Neuronal stem cell (in vitro differentiated cells): ENCODE measurements around the gene OSBPL6.

Experiments
- DNase-seq: peaks from one replicate; pipeline ENCODE4 v3.0.0-alpha.2; 2013; ENCODE audit warnings: low spot score
- H2AFZ ChIP-seq: one replicate; pipeline ENCODE4 v1.6.1; 2013; ENCODE audit warnings: mild to moderate bottlenecking, low read length, inconsistent platforms
- H2AK5ac ChIP-seq: 2 replicates; pipeline ENCODE4 v1.6.1; 2013; ENCODE audit warnings: low read depth, mild to moderate bottlenecking, inconsistent platforms, low read length, moderate library complexity, mixed read lengths
- H2BK120ac ChIP-seq: 2 replicates; pipeline ENCODE4 v1.6.1; 2013; ENCODE audit warnings: low read depth, mild to moderate bottlenecking, inconsistent platforms, low read length, moderate library complexity, mixed read lengths
- H2BK12ac ChIP-seq: one replicate; pipeline ENCODE4 v1.6.1; 2013; ENCODE audit warnings: low read length, inconsistent platforms
- H2BK15ac ChIP-seq: 2 replicates; pipeline ENCODE4 v1.6.1; 2013; ENCODE audit warnings: mild to moderate bottlenecking, low read length, inconsistent platforms, mixed read lengths
- H2BK5ac ChIP-seq: one replicate; pipeline ENCODE4 v1.6.1; 2013; ENCODE audit warnings: inconsistent platforms, mild to moderate bottlenecking, low read length, moderate library complexity
- H3K14ac ChIP-seq: one replicate; pipeline ENCODE4 v1.6.1; 2013; ENCODE audit warnings: low read length, inconsistent platforms
- H3K18ac ChIP-seq: 2 replicates; pipeline ENCODE4 v1.6.1; 2013; ENCODE audit warnings: low read length, inconsistent platforms
- H3K23ac ChIP-seq: 2 replicates; pipeline ENCODE4 v1.6.1; 2013; ENCODE audit warnings: low read depth, mild to moderate bottlenecking, mixed read lengths, low read length, inconsistent platforms; ENCODE audit not compliant: poor library complexity
- H3K27ac ChIP-seq: replicated peaks from 3 replicates; pipeline ENCODE4 v1.5.1; 2013; ENCODE audit warnings: low read length, inconsistent platforms
- H3K27me3 ChIP-seq, 3 experiments: 2 replicates each; pipeline ENCODE4 v1.6.1; 2013; ENCODE audit warnings: low read length in 3 of 3, mild to moderate bottlenecking in 2 of 3, inconsistent platforms in 1 of 3, low read depth in 1 of 3, mixed read lengths in 1 of 3, moderate library complexity in 1 of 3; ENCODE audit not compliant: control insufficient read depth in 3 of 3, insufficient read depth in 3 of 3
- H3K36me3 ChIP-seq, 2 donors: replicated peaks in 1 of 2; 2 replicates each; pipeline ENCODE4 v1.6.1; 2013; ENCODE audit warnings: low read length in 2 of 2; ENCODE audit not compliant: control insufficient read depth in 2 of 2, insufficient read depth in 2 of 2
- H3K4ac ChIP-seq: 2 replicates; pipeline ENCODE4 v1.6.1; 2013; ENCODE audit warnings: inconsistent platforms, mild to moderate bottlenecking, low read length, moderate library complexity
- H3K4me1 ChIP-seq, 2 donors: 1 replicate in 1 of 2; 2 replicates in 1 of 2; pipeline ENCODE4 v1.6.1; 2013; ENCODE audit warnings: low read length in 2 of 2, low read depth in 1 of 2; ENCODE audit not compliant: control insufficient read depth in 2 of 2, insufficient read depth in 1 of 2
- H3K4me2 ChIP-seq: one replicate; pipeline ENCODE4 v1.6.1; 2013; ENCODE audit warnings: mild to moderate bottlenecking, low read length, inconsistent platforms; ENCODE audit not compliant: insufficient read depth, poor library complexity, severe bottlenecking
- H3K4me3 ChIP-seq, 2 donors: 2 replicates each; pipeline ENCODE4 v1.5.1; 2013; ENCODE audit warnings: low read length in 2 of 2, mild to moderate bottlenecking in 2 of 2, inconsistent platforms in 1 of 2, moderate library complexity in 1 of 2
- H3K79me1 ChIP-seq: one replicate; pipeline ENCODE4 v1.6.1; 2013; ENCODE audit warnings: low read depth, mild to moderate bottlenecking, inconsistent platforms, low read length, moderate library complexity
- H3K9ac ChIP-seq: one replicate; pipeline ENCODE4 v1.6.1; 2013; ENCODE audit warnings: mild to moderate bottlenecking, low read depth, low read length, inconsistent platforms; ENCODE audit not compliant: poor library complexity
- H3K9me3 ChIP-seq, 2 donors: replicated peaks in 1 of 2; 2 replicates each; pipeline versions ENCODE3 to v1.6.1; 2013; ENCODE audit warnings: low read length in 2 of 2, mild to moderate bottlenecking in 2 of 2, inconsistent platforms in 1 of 2, low read depth in 1 of 2, mixed read lengths in 1 of 2, moderate library complexity in 1 of 2; ENCODE audit not compliant: control insufficient read depth in 2 of 2, insufficient read depth in 1 of 2
- H4K8ac ChIP-seq: one replicate; pipeline ENCODE4 v1.6.1; 2013; ENCODE audit warnings: low read depth, mild to moderate bottlenecking, inconsistent platforms, low read length, moderate library complexity
- H4K91ac ChIP-seq: one replicate; pipeline ENCODE4 v1.6.1; 2013; ENCODE audit warnings: low read length, low read depth, mild to moderate bottlenecking, inconsistent platforms; ENCODE audit not compliant: poor library complexity
- WGBS, 2 donors: extraction: QIAGEN DNeasy Blood & Tissue Kit; methylation state at CpG; one replicate each; pipeline ENCODE4 v1.1.7; 2013; ENCODE audit warnings: missing lambda C conversion rate in 2 of 2, mixed read lengths in 1 of 2; ENCODE audit not compliant: insufficient read length in 2 of 2, insufficient replicate concordance in 1 of 2; ENCODE audit errors: extremely low coverage in 2 of 2; 5-methylcytosine and 5-hydroxymethylcytosine counted together

Gene OSBPL6

DNA sequence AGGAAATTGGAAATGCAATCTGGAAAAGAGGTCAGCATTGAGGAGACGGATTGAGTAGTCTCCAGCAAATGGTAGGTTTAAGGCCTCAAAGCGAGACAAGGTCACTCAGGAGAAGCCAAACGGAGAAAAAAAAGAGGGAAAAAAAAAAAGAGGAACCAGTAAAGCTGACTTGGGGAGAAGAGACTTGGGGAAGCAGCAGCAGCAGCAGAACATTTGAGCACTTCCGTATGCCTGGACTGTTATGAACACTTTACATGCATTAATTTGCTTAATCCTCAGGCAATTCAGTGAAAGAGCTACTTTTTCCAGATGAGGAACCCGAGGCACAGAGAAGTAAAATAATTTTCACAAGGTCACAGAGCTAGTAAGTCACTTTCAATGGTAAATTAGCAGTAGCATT is 81.3 kb downstream of the OSBPL6 start:
- Histone ChIP-seq H2BK15ac (no peak overlapping the region), H3K14ac (no peak overlapping the region), H2BK5ac (no peak overlapping the region), H2AFZ (no peak overlapping the region), H4K91ac (no peak overlapping the region), H3K4me1 (peaks cover 4 to 9% of the 10 kb centered on the region in 2 donors), H3K27ac (no peak overlapping the region), H3K79me1 (no peaks in the 10 kb centered on the region), H3K4ac (no peak overlapping the region), H3K9me3 (no peaks in the 10 kb centered on the region), H3K36me3 (no peaks in the 10 kb centered on the region), H3K27me3 (no peaks in the 10 kb centered on the region), H3K18ac (no peak overlapping the region), H3K4me2 (no peak overlapping the region), H3K23ac (no peak overlapping the region), H2BK12ac (no peak overlapping the region), H2AK5ac (no peak overlapping the region), H3K4me3 (no peak overlapping the region), H4K8ac (no peak overlapping the region), H2BK120ac (no peak overlapping the region), H3K9ac (no peak overlapping the region)
- DNase-seq = no peak
- no CpG with 5 or more reads among the region's 5 CpGs for WGBS, 2 donors

DNA sequence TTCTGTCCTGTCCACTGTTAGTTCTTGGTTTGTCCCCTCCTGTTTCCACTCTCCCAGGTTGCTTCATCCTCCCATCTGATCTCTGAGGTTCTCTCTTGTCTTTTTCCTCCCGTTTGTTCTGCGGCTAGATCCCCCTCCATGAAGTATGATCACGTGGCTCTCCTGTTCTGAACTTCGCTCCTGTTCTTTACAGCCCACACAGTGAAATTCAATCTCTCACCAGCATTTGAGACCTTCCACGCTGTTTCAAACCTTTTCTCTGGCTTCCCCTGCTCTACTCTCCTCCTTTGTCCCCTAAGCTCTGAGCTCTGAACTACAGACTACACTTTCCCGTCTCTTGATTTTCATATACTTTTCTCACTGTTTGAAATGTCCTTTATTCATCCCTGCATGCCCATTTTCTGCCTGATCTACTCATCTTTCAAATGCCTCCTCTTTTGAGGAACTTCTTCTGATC is 83.5 kb downstream of the OSBPL6 start:
- Histone ChIP-seq H3K79me1 (no peaks in the 10 kb centered on the region), H2BK5ac (no peak overlapping the region), H3K4me1 (peaks cover 4 to 13% of the 10 kb centered on the region in 2 donors), H3K23ac (no peak overlapping the region), H3K4me3 (no peak overlapping the region), H3K4me2 (no peak overlapping the region), H2AK5ac (no peak overlapping the region), H4K8ac (no peak overlapping the region), H3K9ac (no peak overlapping the region), H3K9me3 (no peaks in the 10 kb centered on the region), H2AFZ (peak overlapping the region; percentile 76), H3K4ac (no peak overlapping the region), H3K18ac (no peak overlapping the region), H2BK120ac (no peak overlapping the region), H3K27ac (peak overlapping the region; percentile 66), H2BK12ac (no peak overlapping the region), H3K36me3 (no peaks in the 10 kb centered on the region), H3K27me3 (no peaks in the 10 kb centered on the region), H3K14ac (no peak overlapping the region), H2BK15ac (no peak overlapping the region), H4K91ac (no peak overlapping the region)
- no CpG with 5 or more reads among the region's 6 CpGs for WGBS, 2 donors
- peak; percentile 11 for DNase-seq

DNA sequence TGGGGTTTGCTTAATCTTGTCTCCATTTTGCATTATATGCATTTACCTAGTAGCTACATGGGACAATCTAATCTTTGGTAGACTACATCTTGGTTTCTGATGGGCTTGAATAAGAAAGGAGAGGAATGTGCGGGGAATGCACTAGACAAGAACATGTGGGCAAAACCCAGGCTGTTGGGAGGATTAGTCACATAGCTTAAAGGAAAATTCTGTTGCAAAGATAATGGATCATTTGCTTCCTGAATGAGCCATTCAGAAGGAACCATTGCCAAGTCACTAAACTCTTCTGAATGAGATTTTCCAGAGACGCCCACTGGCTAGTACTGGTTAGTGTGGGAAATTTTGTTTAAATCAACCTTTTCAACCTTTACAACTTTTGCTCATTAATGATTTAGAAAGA is 84.8 kb downstream of the OSBPL6 start:
- no peak overlapping the region for H2BK12ac ChIP-seq
- no peaks in the 10 kb centered on the region for H3K36me3 ChIP-seq
- peaks cover 4 to 13% of the 10 kb centered on the region in 2 donors for H3K4me1 ChIP-seq
- H2AFZ ChIP-seq = no peak overlapping the region
- H4K8ac ChIP-seq = no peak overlapping the region
- no peak overlapping the region for H3K14ac ChIP-seq
- no peaks in the 10 kb centered on the region for H3K27me3 ChIP-seq
- no peak overlapping the region for H3K4me2 ChIP-seq
- no peak overlapping the region for H2BK15ac ChIP-seq
- no peak overlapping the region for H3K4me3 ChIP-seq
- H3K27ac ChIP-seq = peak overlapping the region; percentile 92
- H3K79me1 ChIP-seq = no peaks in the 10 kb centered on the region
- no peak overlapping the region for H3K18ac ChIP-seq
- H2BK5ac ChIP-seq = no peak overlapping the region
- H2AK5ac ChIP-seq = no peak overlapping the region
- H3K23ac ChIP-seq = no peak overlapping the region
- H3K4ac ChIP-seq = no peak overlapping the region
- no peak overlapping the region for H3K9ac ChIP-seq
- no peak overlapping the region for H2BK120ac ChIP-seq
- no CpG with 5 or more reads among the region's 2 CpGs for WGBS, 2 donors
- DNase-seq = peak; percentile 42
- no peak overlapping the region for H4K91ac ChIP-seq
- no peaks in the 10 kb centered on the region for H3K9me3 ChIP-seq

DNA sequence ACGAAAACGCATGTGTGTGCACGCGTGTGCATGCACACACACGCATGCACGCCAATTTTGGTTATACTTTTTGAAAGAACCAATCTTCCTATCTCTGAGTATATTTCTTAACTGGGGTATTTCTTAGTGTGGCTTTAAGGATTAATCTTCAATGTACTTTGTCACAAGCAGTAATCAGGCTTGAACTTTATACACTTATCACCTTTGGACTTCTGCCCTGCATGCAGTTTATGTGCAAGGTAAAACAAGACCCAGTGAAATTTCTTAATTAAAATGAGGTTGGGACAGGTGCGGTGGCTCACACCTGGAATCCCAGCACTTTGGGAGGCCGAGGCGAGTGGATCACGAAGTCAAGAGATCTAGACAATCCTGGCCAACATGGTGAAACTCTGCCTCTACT is 85.3 kb downstream of the OSBPL6 start:
- WGBS, 2 donors = no CpG with 5 or more reads among the region's 10 CpGs
- H2BK120ac ChIP-seq = no peak overlapping the region
- no peak overlapping the region for H2AFZ ChIP-seq
- no peak overlapping the region for H4K91ac ChIP-seq
- no peak overlapping the region for H3K9ac ChIP-seq
- no peak overlapping the region for H2BK15ac ChIP-seq
- no peaks in the 10 kb centered on the region for H3K79me1 ChIP-seq
- peak overlapping the region; percentile 92 for H3K27ac ChIP-seq
- H3K23ac ChIP-seq = no peak overlapping the region
- H3K4ac ChIP-seq = no peak overlapping the region
- no peak for DNase-seq
- H3K4me1 ChIP-seq = peaks cover 4 to 13% of the 10 kb centered on the region in 2 donors
- H3K4me3 ChIP-seq = no peak overlapping the region
- H3K36me3 ChIP-seq = no peaks in the 10 kb centered on the region
- no peak overlapping the region for H4K8ac ChIP-seq
- no peaks in the 10 kb centered on the region for H3K27me3 ChIP-seq
- no peak overlapping the region for H2AK5ac ChIP-seq
- no peak overlapping the region for H3K14ac ChIP-seq
- H3K4me2 ChIP-seq = no peak overlapping the region
- H3K18ac ChIP-seq = peak overlapping the region; percentile 45
- no peak overlapping the region for H2BK12ac ChIP-seq
- H3K9me3 ChIP-seq = no peaks in the 10 kb centered on the region
- no peak overlapping the region for H2BK5ac ChIP-seq
